ENCODE data around the gene URAD. TPM values are rescaled to one million over a fixed set of nuclear protein-coding genes. Genes with fewer than 3 reads are reported as not detected.
"Not testable (repeated sequence)": the region's sequence is repeated elsewhere in the genome, so short reads cannot be mapped to it uniquely, and the experiment has no call there.

URAD gene, protein sequence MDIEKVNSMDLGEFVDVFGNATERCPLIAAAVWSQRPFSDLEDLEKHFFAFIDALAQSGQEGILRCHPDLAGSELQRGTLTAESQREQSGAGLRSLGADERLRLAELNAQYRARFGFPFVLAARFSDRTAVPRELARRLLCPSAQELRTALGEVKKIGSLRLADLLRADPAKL
- total RNA-seq, result 10 to 100 TPM; 44.8 to 46.4 TPM
- long read RNA-seq, partial matches to known transcripts, result 11 of 32 reads
- long read RNA-seq, other reads (novel, unspliced or antisense), result 21 of 32 reads

DNA sequence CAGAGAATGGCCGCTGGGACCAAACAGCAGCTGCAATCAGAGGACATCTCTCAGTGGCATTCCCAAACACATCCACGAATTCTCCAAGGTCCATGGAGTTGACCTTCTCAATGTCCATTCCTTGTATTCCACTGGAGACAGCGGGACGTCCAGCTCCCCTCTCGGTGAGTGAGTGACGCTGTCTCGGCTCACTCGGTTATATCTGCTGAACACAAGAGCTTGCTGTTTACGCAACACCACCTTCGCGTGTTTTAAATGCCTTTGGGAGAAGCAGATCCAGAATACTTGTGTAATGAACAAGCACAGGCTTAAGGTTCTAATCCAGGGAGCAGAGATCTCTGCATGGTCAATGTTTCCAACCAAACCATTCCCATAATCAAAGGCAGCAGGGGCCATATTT lies at the start of gene URAD:
TSS of gene URAD (minus strand) at position 174 of the 400 bp plus-strand sequence. CDS start at position 118, 56 bp downstream.
- DNase-seq (no peak), ATAC-seq (no peak)
- intact Hi-C loops (cut with DNase I, micrococcal nuclease), result loop anchor here in 1 of 2 donors (10.0 kb wide), 1 partner anchor 614 kb away; no protein-coding TSS in a partner anchor

- ATAC-seq, result no peak
- intact Hi-C loops (cut with DNase I, micrococcal nuclease), result no loop called here
- DNase-seq, result no peak
Measured at GRCh38 chr13:28037399-28037798, 48.9 kb upstream of the URAD start.

GRCh38 chr13:28035146-28035782 lies 46.8 kb upstream of the URAD start:
- DNase-seq, result no peak
- intact Hi-C loops (cut with DNase I, micrococcal nuclease), result no loop called here
- ATAC-seq, result peak; percentile 86

DNA sequence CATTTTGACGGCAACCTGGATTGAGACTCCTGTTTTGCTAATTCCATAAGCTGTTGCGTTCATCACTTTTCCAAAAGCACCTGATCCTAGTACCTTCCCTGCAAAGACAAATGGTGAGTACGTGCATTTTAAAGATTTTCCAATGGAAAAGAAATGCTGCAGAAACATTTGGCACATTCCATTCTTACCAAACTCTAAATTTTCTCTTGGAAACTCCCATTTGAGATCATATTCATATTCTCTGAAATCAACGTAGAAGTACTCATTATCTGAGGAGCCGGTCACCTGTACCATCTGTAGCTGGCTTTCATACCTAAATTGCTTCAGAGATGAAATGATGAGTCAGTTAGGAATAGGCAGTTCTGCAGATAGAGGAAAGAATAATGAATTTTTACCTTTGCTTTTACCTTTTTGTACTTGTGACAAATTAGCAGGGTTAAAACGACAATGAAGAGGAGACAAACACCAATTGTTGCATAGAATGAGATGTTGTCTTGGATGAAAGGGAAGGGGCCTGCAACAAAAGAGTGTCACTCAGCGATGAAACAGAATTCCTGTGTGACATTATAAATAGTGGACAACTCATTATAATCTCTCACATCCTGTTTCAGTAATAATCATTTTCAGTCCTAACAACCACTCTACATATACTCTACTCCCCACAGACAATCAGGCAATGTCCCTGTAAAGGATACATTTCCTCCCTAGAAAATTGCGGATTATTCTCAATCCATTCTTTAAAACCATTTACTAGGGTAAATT lies 45.6 kb upstream of the URAD start:
- ATAC-seq (no peak), DNase-seq (no peak)
- intact Hi-C loops (cut with DNase I, micrococcal nuclease), result no loop called here

DNA sequence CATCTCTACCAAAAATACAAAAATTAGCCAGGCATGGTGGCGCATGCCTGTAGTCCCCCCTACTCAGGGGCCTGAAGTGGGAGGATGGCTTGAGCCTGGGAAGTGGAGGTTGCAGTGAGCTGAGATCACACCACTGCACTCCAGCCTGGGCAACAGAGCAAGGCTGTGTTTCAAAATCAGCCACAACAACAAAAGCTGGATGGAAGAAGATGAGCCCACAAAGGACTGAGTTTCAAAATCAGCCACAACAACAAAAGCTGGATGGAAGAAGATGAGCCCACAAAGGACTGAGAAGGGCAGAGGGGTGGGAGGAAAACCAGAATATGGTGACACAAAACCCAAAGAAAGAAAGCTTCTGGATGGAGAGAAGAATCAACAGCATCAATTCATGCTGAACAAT lies 43.9 kb upstream of the URAD start:
- DNase-seq; ATAC-seq; intact Hi-C loops (cut with DNase I, micrococcal nuclease): not testable (repeated sequence)

DNA sequence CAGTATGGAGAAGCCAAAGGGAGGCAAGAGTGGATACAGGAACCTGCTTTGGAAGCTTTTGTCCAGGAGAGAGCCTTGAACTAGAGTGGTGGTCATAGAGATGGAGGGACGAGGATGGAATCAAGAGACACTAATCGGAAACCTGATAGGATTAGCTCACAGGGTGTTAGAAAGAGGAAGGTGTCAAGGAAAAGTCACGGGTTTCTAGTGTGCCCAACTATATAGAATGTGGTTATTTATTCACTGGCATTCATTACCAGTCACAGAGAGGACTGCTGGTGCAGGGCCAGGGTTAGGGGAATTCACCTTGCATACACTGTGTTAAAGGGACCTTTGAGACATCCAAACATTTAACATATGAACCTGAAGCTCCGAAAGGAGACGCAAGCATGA lies 43.4 kb upstream of the URAD start:
- intact Hi-C loops (cut with DNase I, micrococcal nuclease), result no loop called here
- DNase-seq (no peak), ATAC-seq (no peak)

DNA sequence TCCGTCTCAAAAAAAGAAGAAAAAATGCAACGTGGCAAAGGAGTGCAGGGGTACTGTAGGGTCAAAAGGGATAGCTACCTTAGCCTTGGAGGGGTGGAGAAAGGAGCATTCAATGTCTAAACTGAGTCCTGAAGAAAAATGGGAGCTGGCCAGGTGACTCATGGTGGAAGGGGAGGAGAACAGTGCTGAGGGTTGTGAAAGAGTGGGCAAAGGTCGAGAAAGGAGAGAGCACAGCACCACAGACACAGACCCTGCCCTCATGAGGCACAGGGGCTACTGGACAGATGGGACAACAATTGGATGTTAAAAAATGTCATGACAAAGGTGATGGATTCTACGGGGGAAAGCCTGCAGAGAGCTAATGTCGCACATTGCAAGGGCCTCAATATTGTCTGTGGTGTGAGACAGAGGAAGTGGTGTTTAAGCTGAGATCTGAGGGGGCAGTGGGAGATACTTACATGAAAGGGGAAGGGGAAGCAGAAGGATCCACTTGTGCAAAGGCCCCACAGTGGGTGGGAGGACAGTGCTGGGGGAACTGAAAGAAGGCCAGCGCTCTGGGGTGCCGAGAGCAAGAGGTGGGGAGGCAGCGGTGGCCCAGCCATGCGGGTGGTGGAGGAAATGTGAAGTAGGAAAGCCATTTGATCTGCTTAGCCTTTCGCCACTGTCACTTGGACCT lies 42.9 kb upstream of the URAD start:
- ATAC-seq, result peak; percentile 10
- DNase-seq, result peak; percentile 27 to 33
- intact Hi-C loops (cut with DNase I, micrococcal nuclease), result no loop called here

DNA sequence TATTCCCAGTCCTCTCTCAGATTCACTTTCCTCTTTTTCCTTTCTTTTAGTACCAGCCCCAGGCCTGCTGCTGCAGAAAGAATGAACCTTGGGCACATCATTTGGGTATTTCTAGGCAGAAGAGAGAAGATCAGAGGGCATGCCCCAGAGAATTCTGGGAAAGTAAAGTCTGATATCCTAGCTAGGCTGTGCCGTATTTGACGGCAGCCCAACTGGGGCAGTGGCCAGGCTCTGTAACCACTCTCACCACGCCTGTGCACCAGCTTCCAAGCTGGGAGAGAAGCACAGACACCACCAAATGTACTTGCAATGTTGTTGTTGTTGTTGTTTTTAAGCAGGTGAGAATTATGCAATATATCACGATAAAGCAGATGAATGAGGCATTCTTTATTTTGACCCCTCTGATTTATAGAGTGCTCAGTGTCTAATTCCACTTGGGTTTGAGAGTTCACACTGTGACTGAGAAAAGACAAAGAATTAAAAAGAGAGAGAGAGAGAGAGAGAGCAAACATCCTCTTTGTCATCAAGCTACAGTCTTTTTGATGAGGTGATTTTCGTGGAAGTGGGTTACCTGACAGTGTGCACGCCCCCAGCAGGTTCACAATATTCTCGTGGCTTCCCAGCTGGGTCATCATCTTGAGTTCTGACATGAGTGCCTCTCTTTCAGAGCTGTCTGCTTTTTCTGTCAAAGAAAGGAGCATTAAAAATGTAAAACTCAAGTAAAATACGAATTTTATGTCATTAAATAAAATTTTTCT lies 39.3 kb upstream of the URAD start:
- intact Hi-C loops (cut with DNase I, micrococcal nuclease), result no loop called here
- DNase-seq (no peak), ATAC-seq (no peak)

DNA sequence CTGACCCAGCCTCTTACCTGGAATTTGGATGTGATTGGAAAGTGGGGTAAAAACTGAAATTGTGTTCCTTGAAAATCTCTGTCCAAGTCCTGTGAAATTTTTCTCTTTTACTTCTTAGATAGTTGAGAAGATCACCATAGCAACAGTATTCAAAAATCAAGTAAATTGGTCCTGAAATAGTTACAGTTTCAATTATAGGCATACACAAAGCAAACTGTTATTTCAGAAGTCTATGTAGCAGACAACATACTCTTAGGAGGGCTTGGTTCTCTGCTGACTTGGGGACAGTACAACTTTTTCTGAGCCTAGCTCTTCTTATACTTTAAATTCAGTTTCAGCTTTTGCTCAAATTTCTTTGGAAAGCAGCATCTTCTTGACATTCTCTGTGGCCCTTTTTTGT lies 38.6 kb upstream of the URAD start:
- intact Hi-C loops (cut with DNase I, micrococcal nuclease), result no loop called here
- no peak for ATAC-seq
- no peak for DNase-seq

GRCh38 chr13:28026508-28026907 lies 38.0 kb upstream of the URAD start:
- no peak for DNase-seq
- ATAC-seq, result no peak
- intact Hi-C loops (cut with DNase I, micrococcal nuclease), result no loop called here

GRCh38 chr13:28022848-28023518 lies 34.5 kb upstream of the URAD start:
- intact Hi-C loops (cut with DNase I, micrococcal nuclease), result no loop called here
- DNase-seq (no peak), ATAC-seq (no peak)

- DNase-seq (no peak), ATAC-seq (no peak)
- intact Hi-C loops (cut with DNase I, micrococcal nuclease), result no loop called here
Measured at GRCh38 chr13:28014301-28014700, 25.8 kb upstream of the URAD start.

GRCh38 chr13:28013482-28013881 lies 25.0 kb upstream of the URAD start:
- no peak for ATAC-seq
- no peak for DNase-seq
- intact Hi-C loops (cut with DNase I, micrococcal nuclease), result no loop called here

DNA sequence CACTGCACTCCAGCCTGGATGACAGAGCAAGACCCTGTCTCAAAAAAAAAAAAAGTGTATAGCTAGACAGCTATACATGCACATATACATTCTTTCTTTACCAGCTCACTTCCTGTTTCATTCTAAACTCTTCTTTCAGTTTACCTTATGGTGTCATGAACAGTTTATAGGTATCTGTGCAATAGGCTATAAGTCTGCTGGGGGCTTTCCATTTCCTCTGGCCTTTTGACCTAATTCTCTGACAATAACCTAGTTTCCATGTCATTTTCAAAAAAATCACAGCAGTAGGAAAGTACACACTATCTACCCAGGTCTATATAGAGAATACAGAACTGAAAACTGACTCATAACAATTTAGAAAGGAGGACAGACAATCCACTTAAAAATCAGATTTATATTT lies 24.4 kb upstream of the URAD start:
- ATAC-seq (no peak), DNase-seq (no peak)
- intact Hi-C loops (cut with DNase I, micrococcal nuclease), result no loop called here

DNA sequence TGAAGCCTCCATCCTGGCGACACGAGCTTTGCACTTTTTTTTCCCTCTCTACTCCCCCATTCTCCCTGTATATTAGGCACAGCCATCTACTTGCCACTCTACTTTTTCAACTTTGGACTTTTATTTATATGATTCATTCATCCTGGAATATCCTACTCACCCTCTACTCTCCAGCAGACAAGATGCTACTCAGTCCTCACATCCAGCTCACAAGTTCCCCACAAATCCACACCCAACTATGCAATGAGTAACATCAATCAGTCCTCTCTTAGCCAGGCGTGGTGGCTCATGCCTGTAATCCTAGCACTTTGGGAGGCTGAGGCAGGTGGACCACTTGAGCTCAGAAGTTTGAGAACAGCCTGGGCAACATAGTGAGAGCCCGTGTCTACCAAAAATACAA lies 23.9 kb upstream of the URAD start:
- no peak for ATAC-seq
- intact Hi-C loops (cut with DNase I, micrococcal nuclease), result no loop called here

GRCh38 chr13:28010046-28010445 lies 21.6 kb upstream of the URAD start:
- intact Hi-C loops (cut with DNase I, micrococcal nuclease), result no loop called here
- ATAC-seq, result no peak
- no peak for DNase-seq

More for the DNA sequence above, 23.9 kb upstream of the URAD start:
- no peak for DNase-seq

DNA sequence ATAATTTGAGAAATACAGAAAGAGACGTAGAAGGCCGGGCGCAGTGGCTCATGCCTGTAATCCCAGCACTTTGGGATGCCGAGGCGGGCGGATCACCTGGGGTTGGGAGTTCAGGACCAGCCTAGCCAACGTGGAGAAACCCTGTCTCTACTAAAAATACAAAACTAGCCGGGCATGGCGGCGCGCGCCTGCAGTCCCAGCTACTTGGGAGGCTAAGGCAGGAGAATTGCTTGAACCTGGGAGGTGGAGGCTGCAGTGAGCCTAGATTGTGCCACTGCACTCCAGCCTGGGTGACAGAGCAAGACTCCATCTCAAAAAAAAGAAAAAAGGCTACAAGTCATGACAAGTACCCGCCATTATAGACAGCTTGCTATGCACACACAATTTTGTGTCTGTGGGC lies 16.5 kb upstream of the URAD start:
- ATAC-seq; intact Hi-C loops (cut with DNase I, micrococcal nuclease); DNase-seq: not testable (repeated sequence)
